IPS-20b (cell line): Measurements from ENCODE around the gene CISH.
A peak's percentile ranks its signal among the peaks of the same experiment; 100 is the strongest.

Experiments
- H3K27ac ChIP-seq: one replicate; pipeline ENCODE4 v1.5.1; 2013; ENCODE audit warnings: low read length
- H3K27me3 ChIP-seq: 2 replicates; pipeline ENCODE4 v1.6.1; 2013; ENCODE audit warnings: mild to moderate bottlenecking, low read length, inconsistent platforms; ENCODE audit not compliant: insufficient read depth
- H3K36me3 ChIP-seq: 2 replicates; pipeline ENCODE4 v1.6.1; 2013; ENCODE audit warnings: low read depth, mild to moderate bottlenecking, inconsistent platforms, low read length, moderate library complexity; ENCODE audit not compliant: insufficient read depth
- H3K4me1 ChIP-seq: 2 replicates; pipeline ENCODE4 v1.6.1; 2013; ENCODE audit warnings: mild to moderate bottlenecking, control low read depth, inconsistent platforms, low read length, moderate library complexity; ENCODE audit not compliant: insufficient read depth
- H3K4me3 ChIP-seq: 2 replicates; pipeline ENCODE4 v1.5.1; 2013; ENCODE audit warnings: mild to moderate bottlenecking, low read length, inconsistent platforms
- H3K9ac ChIP-seq: 2 replicates; pipeline ENCODE4 v1.6.1; 2013; ENCODE audit warnings: low read depth, mild to moderate bottlenecking, inconsistent platforms, low read length, moderate library complexity
- H3K9me3 ChIP-seq: 2 replicates; pipeline ENCODE4 v1.6.1; 2013; ENCODE audit warnings: mild to moderate bottlenecking, low read depth, low read length, inconsistent platforms; ENCODE audit not compliant: insufficient read depth

CISH gene

DNA sequence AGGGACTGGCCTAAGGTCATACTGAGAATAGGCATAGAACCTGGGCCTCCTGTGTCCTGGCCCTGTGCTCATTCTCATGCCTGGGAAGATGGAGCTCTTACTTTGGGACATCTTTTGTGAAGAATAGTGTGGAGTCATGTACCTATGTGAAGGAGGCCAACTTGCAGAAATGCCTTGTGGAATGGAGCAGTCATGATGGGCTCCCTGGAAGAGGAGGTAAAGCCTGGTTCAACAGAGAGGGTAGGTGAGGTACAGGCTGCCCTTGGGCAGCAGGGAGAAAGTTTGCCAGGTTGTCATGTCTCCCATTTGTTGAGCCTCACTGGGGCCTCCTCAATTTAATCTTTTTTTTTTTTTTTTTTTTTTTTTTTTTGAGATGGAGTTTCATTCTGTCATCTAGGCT is 23.5 kb upstream of the CISH start:
- Histone ChIP-seq H3K27ac (no peak overlapping the region), H3K36me3 (no peaks in the 10 kb centered on the region)

GRCh38 chr3:50633230-50633790 is 21.7 kb upstream of the CISH start:
- H3K9me3 ChIP-seq: no peaks in the 10 kb centered on the region
- H3K4me3 ChIP-seq: no peak overlapping the region
- no peak overlapping the region for H3K27ac ChIP-seq
- H3K9ac ChIP-seq: no peak overlapping the region
- H3K4me1 ChIP-seq: peaks cover 14% of the 10 kb centered on the region; the same call in 1 of the 2 replicates
- no peaks in the 10 kb centered on the region for H3K27me3 ChIP-seq
- H3K36me3 ChIP-seq: no peaks in the 10 kb centered on the region

More for the DNA sequence above, 23.5 kb upstream of the CISH start:
- Histone ChIP-seq H3K27me3 (no peaks in the 10 kb centered on the region), H3K9ac (no peak overlapping the region), H3K4me1 (peaks cover 18% of the 10 kb centered on the region), H3K9me3 (no peaks in the 10 kb centered on the region), H3K4me3 (no peak overlapping the region)

GRCh38 chr3:50632450-50632849 is 20.9 kb upstream of the CISH start:
- H3K9me3 ChIP-seq: no peaks in the 10 kb centered on the region
- no peak overlapping the region for H3K9ac ChIP-seq
- H3K4me1 ChIP-seq: peaks cover 13% of the 10 kb centered on the region; the same call in 1 of the 2 replicates
- no peaks in the 10 kb centered on the region for H3K27me3 ChIP-seq
- H3K27ac ChIP-seq: no peak overlapping the region
- no peak overlapping the region for H3K4me3 ChIP-seq
- H3K36me3 ChIP-seq: no peaks in the 10 kb centered on the region

DNA sequence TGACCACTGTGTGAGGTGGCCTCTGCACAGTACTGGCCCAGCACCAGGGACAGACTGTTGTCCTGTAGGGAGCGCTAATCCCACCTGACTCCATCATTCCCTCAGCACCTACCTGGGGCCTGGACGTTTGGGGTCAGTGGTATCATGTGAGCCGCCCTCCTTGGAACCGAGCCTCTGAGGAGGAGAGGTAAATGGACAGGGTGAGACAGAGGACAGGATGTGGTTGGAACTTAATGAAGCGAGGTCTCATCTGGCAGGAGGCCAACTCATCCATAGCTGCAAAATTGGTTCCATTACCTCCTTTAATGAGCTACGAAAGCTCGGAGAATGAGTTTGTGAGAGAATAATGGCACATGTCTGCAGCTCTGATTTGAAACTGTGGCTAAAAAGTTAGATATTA is 19.3 kb upstream of the CISH start:
- no peak overlapping the region for H3K9ac ChIP-seq
- H3K4me1 ChIP-seq: peaks cover 3% of the 10 kb centered on the region; the same call in 1 of the 2 replicates

GRCh38 chr3:50630394-50630793 is 18.8 kb upstream of the CISH start:
- Histone ChIP-seq H3K9ac (no peak overlapping the region), H3K27me3 (no peaks in the 10 kb centered on the region), H3K4me1 (peaks cover 5% of the 10 kb centered on the region; the same call in 1 of the 2 replicates), H3K9me3 (no peaks in the 10 kb centered on the region), H3K27ac (no peak overlapping the region), H3K36me3 (no peaks in the 10 kb centered on the region), H3K4me3 (no peak overlapping the region)

More for the DNA sequence above, 19.3 kb upstream of the CISH start:
- no peak overlapping the region for H3K4me3 ChIP-seq
- no peaks in the 10 kb centered on the region for H3K36me3 ChIP-seq
- H3K27ac ChIP-seq: no peak overlapping the region
- no peaks in the 10 kb centered on the region for H3K27me3 ChIP-seq
- H3K9me3 ChIP-seq: no peaks in the 10 kb centered on the region

- H3K4me3 ChIP-seq: no peak overlapping the region
- H3K27me3 ChIP-seq: no peaks in the 10 kb centered on the region
- H3K27ac ChIP-seq: no peak overlapping the region
- H3K36me3 ChIP-seq: no peaks in the 10 kb centered on the region
- H3K4me1 ChIP-seq: peaks cover 12% of the 10 kb centered on the region
- no peaks in the 10 kb centered on the region for H3K9me3 ChIP-seq
- no peak overlapping the region for H3K9ac ChIP-seq
Measured at GRCh38 chr3:50628601-50629000, 17.0 kb upstream of the CISH start.

DNA sequence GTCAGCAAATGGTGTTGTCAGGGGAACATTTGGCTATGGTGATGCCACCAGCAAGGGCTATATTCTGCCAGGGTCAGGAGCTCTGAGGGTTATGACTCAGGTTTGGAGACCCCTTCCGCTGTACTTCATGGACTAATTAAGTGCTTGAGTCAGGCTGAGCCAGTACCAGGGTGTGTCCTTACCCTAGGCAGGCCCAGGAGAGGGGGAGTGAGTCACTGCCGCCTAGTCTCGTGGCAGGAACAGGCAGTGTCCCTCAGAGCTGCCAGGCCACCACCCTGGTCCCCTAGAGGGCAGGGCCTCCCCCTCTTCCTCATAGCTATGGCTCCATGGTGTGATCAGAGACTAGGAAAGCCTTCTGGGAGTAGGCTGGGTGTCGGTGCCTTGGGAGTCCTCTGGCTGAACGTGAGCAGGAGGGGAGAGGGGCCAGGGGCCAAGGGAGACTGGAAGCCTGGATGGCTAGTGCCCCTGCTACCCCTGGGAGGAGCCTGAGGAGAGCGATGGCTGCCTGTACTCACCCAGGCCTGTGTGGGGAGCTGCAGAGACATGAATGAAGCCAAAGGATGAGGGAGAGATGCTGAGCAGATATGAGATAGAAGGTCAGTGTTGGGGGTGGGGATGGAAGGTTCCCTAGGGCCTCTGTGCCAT is 16.0 kb upstream of the CISH start:
- Histone ChIP-seq H3K36me3 (peaks cover 3% of the 10 kb centered on the region; the same call in 1 of the 2 replicates), H3K27ac (no peak overlapping the region), H3K4me1 (peaks cover 12% of the 10 kb centered on the region), H3K9me3 (no peaks in the 10 kb centered on the region), H3K4me3 (no peak overlapping the region), H3K9ac (no peak overlapping the region), H3K27me3 (no peaks in the 10 kb centered on the region)

GRCh38 chr3:50626401-50626800 is 14.8 kb upstream of the CISH start:
- H3K27ac ChIP-seq: no peak overlapping the region
- H3K9ac ChIP-seq: no peak overlapping the region
- H3K4me3 ChIP-seq: no peak overlapping the region
- H3K27me3 ChIP-seq: no peaks in the 10 kb centered on the region
- peaks cover 6% of the 10 kb centered on the region; the same call in 1 of the 2 replicates for H3K36me3 ChIP-seq
- H3K9me3 ChIP-seq: no peaks in the 10 kb centered on the region
- H3K4me1 ChIP-seq: peaks cover 12% of the 10 kb centered on the region

- Histone ChIP-seq H3K9me3 (no peaks in the 10 kb centered on the region), H3K27me3 (no peaks in the 10 kb centered on the region), H3K9ac (peak overlapping the region; percentile 45; the same call in 1 of the 2 replicates), H3K36me3 (peaks cover 6% of the 10 kb centered on the region; the same call in 1 of the 2 replicates), H3K4me1 (peaks cover 12% of the 10 kb centered on the region), H3K4me3 (no peak overlapping the region), H3K27ac (no peak overlapping the region)
Measured at GRCh38 chr3:50625231-50626182, 13.9 kb upstream of the CISH start.

- H3K4me3 ChIP-seq: no peak overlapping the region
- peaks cover 6% of the 10 kb centered on the region; the same call in 1 of the 2 replicates for H3K36me3 ChIP-seq
- no peaks in the 10 kb centered on the region for H3K9me3 ChIP-seq
- no peak overlapping the region for H3K27ac ChIP-seq
- H3K4me1 ChIP-seq: peaks cover 12% of the 10 kb centered on the region
- no peak overlapping the region for H3K9ac ChIP-seq
- H3K27me3 ChIP-seq: no peaks in the 10 kb centered on the region
Measured at GRCh38 chr3:50624634-50625033, 13.1 kb upstream of the CISH start.

GRCh38 chr3:50623840-50624474 is 12.4 kb upstream of the CISH start:
- H3K9ac ChIP-seq: no peak overlapping the region
- H3K4me3 ChIP-seq: no peak overlapping the region
- peaks cover 12% of the 10 kb centered on the region for H3K4me1 ChIP-seq
- peaks cover 6% of the 10 kb centered on the region; the same call in 1 of the 2 replicates for H3K36me3 ChIP-seq
- no peak overlapping the region for H3K27ac ChIP-seq
- no peaks in the 10 kb centered on the region for H3K27me3 ChIP-seq
- H3K9me3 ChIP-seq: no peaks in the 10 kb centered on the region
